Mesenchymal stem cell (in vitro differentiated cells and primary cell): ENCODE data around the gene TP53BP2.
A peak's percentile ranks its signal among the peaks of the same experiment; 100 is the strongest.

ENCODE experiments used
- DNase-seq: peaks from one replicate; pipeline ENCODE4 v3.0.0-alpha.2; 2013
- H2AFZ ChIP-seq: one replicate; pipeline ENCODE4 v1.6.1; 2013; ENCODE audit warnings: low read depth, mild to moderate bottlenecking, control low read depth, inconsistent platforms, low read length, moderate library complexity
- H2AK5ac ChIP-seq: 2 replicates; pipeline ENCODE4 v1.6.1; 2013; ENCODE audit warnings: low read length, moderate library complexity, mild to moderate bottlenecking, inconsistent platforms; ENCODE audit not compliant: severe bottlenecking
- H2BK120ac ChIP-seq: one replicate; pipeline ENCODE4 v1.6.1; 2013; ENCODE audit warnings: low read depth, mild to moderate bottlenecking, inconsistent platforms, low read length, moderate library complexity
- H2BK12ac ChIP-seq, 2 experiments: one replicate each; pipeline ENCODE4 v1.6.1; 2013; ENCODE audit warnings: inconsistent platforms in 2 of 2, low read length in 2 of 2, mild to moderate bottlenecking in 2 of 2, moderate library complexity in 2 of 2, control low read depth in 1 of 2
- H2BK15ac ChIP-seq: one replicate; pipeline ENCODE4 v1.6.1; 2013; ENCODE audit warnings: mild to moderate bottlenecking, low read depth, inconsistent platforms; ENCODE audit not compliant: poor library complexity, severe bottlenecking
- H2BK5ac ChIP-seq: 2 replicates; pipeline ENCODE4 v1.6.1; 2013; ENCODE audit warnings: low read depth, mild to moderate bottlenecking, low read length, control low read depth, inconsistent platforms; ENCODE audit not compliant: poor library complexity, severe bottlenecking
- H3K14ac ChIP-seq, 2 experiments: one replicate each; pipeline ENCODE4 v1.6.1; 2013; ENCODE audit warnings: inconsistent platforms in 2 of 2, low read length in 2 of 2, control low read depth in 1 of 2, mild to moderate bottlenecking in 1 of 2, moderate library complexity in 1 of 2
- H3K18ac ChIP-seq, 2 experiments: one replicate each; pipeline ENCODE4 v1.6.1; 2013; ENCODE audit warnings: inconsistent platforms in 2 of 2, low read length in 2 of 2, control low read depth in 1 of 2, low read depth in 1 of 2, mild to moderate bottlenecking in 1 of 2
- H3K23ac ChIP-seq, 2 experiments: one replicate each; pipeline ENCODE4 v1.6.1; 2013; ENCODE audit warnings: inconsistent platforms in 2 of 2, low read length in 2 of 2, mild to moderate bottlenecking in 2 of 2, moderate library complexity in 2 of 2, control low read depth in 1 of 2
- H3K27ac ChIP-seq: 2 replicates; pipeline ENCODE4 v1.5.1; 2013; ENCODE audit warnings: mild to moderate bottlenecking, moderate library complexity, low read length, control low read depth, inconsistent platforms; ENCODE audit not compliant: poor library complexity, severe bottlenecking
- H3K27me3 ChIP-seq, 2 experiments: 2 replicates each; pipeline versions ENCODE4 v1.6.1 to v1.7.0; 2013; ENCODE audit warnings: low read length in 2 of 2, mild to moderate bottlenecking in 2 of 2, moderate library complexity in 2 of 2, control low read depth in 1 of 2, inconsistent platforms in 1 of 2; ENCODE audit not compliant: control insufficient read depth in 1 of 2, insufficient read depth in 1 of 2
- H3K36me3 ChIP-seq, 2 experiments: 2 replicates each; pipeline versions ENCODE4 v1.6.1 to v1.7.0; 2013; ENCODE audit warnings: low read length in 2 of 2, control low read depth in 1 of 2, inconsistent platforms in 1 of 2, low read depth in 1 of 2, mild to moderate bottlenecking in 1 of 2; ENCODE audit not compliant: insufficient read depth in 2 of 2, control insufficient read depth in 1 of 2
- H3K4ac ChIP-seq, 2 experiments: one replicate each; pipeline ENCODE4 v1.6.1; 2013; ENCODE audit warnings: inconsistent platforms in 2 of 2, low read length in 2 of 2, mild to moderate bottlenecking in 2 of 2, moderate library complexity in 2 of 2, control low read depth in 1 of 2, low read depth in 1 of 2
- H3K4me1 ChIP-seq: 2 replicates; pipeline ENCODE4 v1.6.1; 2013; ENCODE audit warnings: low read depth, low read length, control low read depth; ENCODE audit not compliant: control insufficient read depth, insufficient read depth
- H3K4me2 ChIP-seq: 2 replicates; pipeline ENCODE4 v1.6.1; 2013; ENCODE audit warnings: low read length, mild to moderate bottlenecking, inconsistent platforms; ENCODE audit not compliant: poor library complexity, severe bottlenecking
- H3K4me3 ChIP-seq, 2 experiments: 2 replicates each; pipeline versions ENCODE4 v1.5.1 to v1.7.0; 2013; ENCODE audit warnings: low read length in 2 of 2, mild to moderate bottlenecking in 2 of 2, control low read depth in 1 of 2, low read depth in 1 of 2; ENCODE audit not compliant: insufficient read depth in 1 of 2
- H3K79me1 ChIP-seq: replicated peaks from 2 replicates; pipeline ENCODE4 v1.6.1; 2013; ENCODE audit warnings: mild to moderate bottlenecking, control low read depth, low read length, inconsistent platforms; ENCODE audit not compliant: poor library complexity, severe bottlenecking
- H3K9ac ChIP-seq: 2 replicates; pipeline ENCODE4 v1.7.0; 2013; ENCODE audit warnings: mild to moderate bottlenecking, low read length, moderate library complexity
- H3K9me3 ChIP-seq: 2 replicates; pipeline ENCODE4 v1.7.0; 2013; ENCODE audit warnings: mild to moderate bottlenecking, low read length; ENCODE audit not compliant: control insufficient read depth
- H4K8ac ChIP-seq: one replicate; pipeline ENCODE4 v1.6.1; 2013; ENCODE audit warnings: inconsistent platforms, mild to moderate bottlenecking, low read length, moderate library complexity
- H4K91ac ChIP-seq: one replicate; pipeline ENCODE4 v1.6.1; 2013; ENCODE audit warnings: mild to moderate bottlenecking, low read length, inconsistent platforms
- WGBS: methylation state at CpG from one replicate; pipeline ENCODE4 v1.1.7; 2013; ENCODE audit warnings: mixed read lengths; 5-methylcytosine and 5-hydroxymethylcytosine counted together

The TP53BP2 gene

DNA sequence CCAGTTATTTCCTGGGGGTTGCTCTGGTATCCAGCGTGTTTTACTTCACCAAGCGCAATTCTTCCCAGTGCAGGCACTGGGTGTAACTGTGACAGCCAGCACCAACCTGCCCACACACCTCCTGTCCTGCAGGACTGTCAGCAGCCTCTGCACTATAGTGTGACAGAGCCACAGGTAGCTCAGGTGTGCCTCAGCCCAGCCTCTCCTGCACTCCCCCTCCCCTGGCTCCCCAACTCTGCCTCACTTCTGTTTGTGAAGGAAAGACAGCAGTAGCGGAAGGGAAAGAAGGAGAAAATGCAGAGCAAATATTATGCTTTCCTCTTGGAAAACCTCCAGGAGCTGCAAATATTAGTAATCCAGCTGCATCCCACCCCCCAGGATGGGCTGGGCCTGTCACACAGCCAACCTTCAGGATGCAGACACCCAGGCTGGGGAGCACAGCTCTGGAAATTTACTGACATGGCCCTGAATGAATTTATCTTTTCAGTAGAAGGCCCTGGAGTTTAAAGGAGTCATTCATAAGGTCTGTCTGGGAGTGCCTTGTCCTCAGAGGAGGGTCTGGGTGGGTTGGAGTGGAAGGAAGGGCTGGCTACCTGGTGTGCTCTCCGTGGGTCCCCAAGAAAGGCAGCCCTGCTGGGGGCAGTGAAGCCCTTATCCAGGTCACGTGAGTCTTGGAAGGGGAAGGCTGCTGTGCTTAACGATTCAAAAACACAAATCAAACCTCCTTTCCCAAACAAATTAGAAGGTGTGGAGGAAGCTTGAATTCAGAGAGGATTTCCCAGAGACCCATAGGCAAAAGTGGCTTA is 112.6 kb downstream of the TP53BP2 start:
- Histone ChIP-seq H3K79me1 (no peaks in the 10 kb centered on the region), H3K4me1 (peaks cover 43% of the 10 kb centered on the region), H2BK12ac (peak overlapping the region; percentile 14 to 82), H3K27ac (peak overlapping the region; percentile 78), H3K9me3 (no peaks in the 10 kb centered on the region), H3K9ac (peak overlapping the region; percentile 47), H2AK5ac (peak overlapping the region; percentile 14), H3K18ac (peak overlapping the region; percentile 52 to 85), H2BK5ac (peak overlapping the region; percentile 32), H3K36me3 (peaks cover 30 to 42% of the 10 kb centered on the region in 2 experiments), H2AFZ (no peak overlapping the region), H3K4me3 (no peak overlapping the region), H2BK15ac (no peak overlapping the region), H4K8ac (peak overlapping the region; percentile 59), H3K27me3 (no peaks in the 10 kb centered on the region), H3K14ac (no peak overlapping the region), H3K4me2 (peak overlapping the region; percentile 17), H4K91ac (peak overlapping the region; percentile 58), H3K23ac (no peak overlapping the region), H2BK120ac (no peak overlapping the region), H3K4ac (peak overlapping the region in 1 of 2 experiments; percentile 77)
- no peak for DNase-seq
- whole genome bisulfite sequencing, result 54% methylated on average over 3 of the region's 6 CpGs

- H3K4ac ChIP-seq, result peak overlapping the region; percentile 55 to 76
- peak overlapping the region; percentile 60 for H2BK15ac ChIP-seq
- H3K14ac ChIP-seq, result peak overlapping the region in 1 of 2 experiments; percentile 88
- peak overlapping the region; percentile 91 for H2AK5ac ChIP-seq
- WGBS, result 45% methylated on average over 13 of the region's 13 CpGs
- peak overlapping the region; percentile 71 to 90 for H3K18ac ChIP-seq
- peak overlapping the region; percentile 51 to 81 for H2BK12ac ChIP-seq
- peaks cover 48% of the 10 kb centered on the region for H3K4me1 ChIP-seq
- no peak overlapping the region for H2AFZ ChIP-seq
- peak overlapping the region; percentile 29 for H2BK120ac ChIP-seq
- H3K4me2 ChIP-seq, result no peak overlapping the region
- H3K23ac ChIP-seq, result no peak overlapping the region
- peak overlapping the region; percentile 85 for H3K9ac ChIP-seq
- peak overlapping the region; percentile 54 for H2BK5ac ChIP-seq
- DNase-seq, result peak; percentile 88
- no peaks in the 10 kb centered on the region for H3K9me3 ChIP-seq
- peak overlapping the region; percentile 45 for H4K8ac ChIP-seq
- peaks cover 28 to 36% of the 10 kb centered on the region in 2 experiments for H3K36me3 ChIP-seq
- H3K4me3 ChIP-seq, result peak overlapping the region in 1 of 2 experiments; percentile 46
- no peaks in the 10 kb centered on the region for H3K27me3 ChIP-seq
- H3K27ac ChIP-seq, result peak overlapping the region; percentile 82
- peak overlapping the region; percentile 97 for H4K91ac ChIP-seq
- H3K79me1 ChIP-seq, result no peaks in the 10 kb centered on the region
These were observed 114.5 kb downstream of the TP53BP2 start for GRCh38 chr1:223731133-223731770.

DNA sequence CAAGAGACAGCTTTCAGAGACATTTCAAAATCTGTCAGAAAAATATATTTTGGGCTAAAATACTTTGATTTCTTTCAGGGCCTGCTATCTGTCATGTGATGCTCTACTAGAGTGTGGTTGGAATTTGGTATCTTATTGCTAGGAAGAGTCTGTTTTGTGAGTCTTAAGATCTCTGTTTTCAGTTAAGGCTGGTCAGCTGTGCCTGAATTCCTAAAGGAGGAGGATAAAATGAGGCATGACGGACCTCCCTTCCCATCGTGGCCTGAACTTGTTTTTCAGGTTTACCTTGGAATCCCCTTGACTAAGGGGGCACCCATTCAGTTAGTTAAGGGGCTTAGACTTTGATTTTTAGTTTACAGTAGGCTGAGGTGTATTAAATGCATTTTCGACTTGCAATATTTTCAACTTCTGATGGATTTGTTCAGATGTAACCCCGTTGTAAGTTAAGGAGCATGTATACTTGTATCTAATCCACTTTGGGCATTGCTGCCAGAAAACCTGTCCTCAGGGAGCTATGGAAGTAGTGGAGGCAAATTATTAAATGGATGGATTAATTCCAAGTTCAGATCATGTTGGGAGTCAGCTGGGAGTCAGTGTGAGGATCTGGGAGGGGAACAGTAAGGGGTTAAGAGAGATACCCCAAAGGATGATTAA is 115.1 kb downstream of the TP53BP2 start:
- peak overlapping the region; percentile 85 for H3K9ac ChIP-seq
- no peak overlapping the region for H3K23ac ChIP-seq
- H3K36me3 ChIP-seq, result peaks cover 22 to 36% of the 10 kb centered on the region in 2 experiments
- peak overlapping the region; percentile 50 for H2AK5ac ChIP-seq
- H2BK15ac ChIP-seq, result no peak overlapping the region
- peaks cover 47% of the 10 kb centered on the region for H3K4me1 ChIP-seq
- H3K9me3 ChIP-seq, result no peaks in the 10 kb centered on the region
- peak overlapping the region; percentile 36 for H2BK5ac ChIP-seq
- H2BK120ac ChIP-seq, result no peak overlapping the region
- H3K4me2 ChIP-seq, result no peak overlapping the region
- H2BK12ac ChIP-seq, result peak overlapping the region in 1 of 2 experiments; percentile 18
- peak overlapping the region; percentile 82 for H3K27ac ChIP-seq
- DNase-seq, result no peak
- H3K14ac ChIP-seq, result no peak overlapping the region
- H3K27me3 ChIP-seq, result no peaks in the 10 kb centered on the region
- WGBS, result 49% methylated on average over 4 of the region's 4 CpGs
- H4K91ac ChIP-seq, result no peak overlapping the region
- H3K79me1 ChIP-seq, result no peaks in the 10 kb centered on the region
- no peak overlapping the region for H2AFZ ChIP-seq
- H3K18ac ChIP-seq, result peak overlapping the region in 1 of 2 experiments; percentile 37
- H3K4me3 ChIP-seq, result peak overlapping the region in 1 of 2 experiments; percentile 31
- H4K8ac ChIP-seq, result no peak overlapping the region
- H3K4ac ChIP-seq, result peak overlapping the region in 1 of 2 experiments; percentile 42

GRCh38 chr1:223729906-223730305 is 115.8 kb downstream of the TP53BP2 start:
- Histone ChIP-seq H3K4me3 (no peak overlapping the region), H3K36me3 (peaks cover 26 to 41% of the 10 kb centered on the region in 2 experiments), H3K9me3 (no peaks in the 10 kb centered on the region), H3K27me3 (no peaks in the 10 kb centered on the region), H2BK12ac (no peak overlapping the region), H3K4ac (no peak overlapping the region), H3K23ac (no peak overlapping the region), H4K91ac (no peak overlapping the region), H2BK120ac (no peak overlapping the region), H3K14ac (no peak overlapping the region), H2BK15ac (no peak overlapping the region), H3K18ac (no peak overlapping the region), H2AK5ac (no peak overlapping the region), H2BK5ac (no peak overlapping the region), H3K27ac (peak overlapping the region; percentile 82), H3K9ac (peak overlapping the region; percentile 85), H3K4me2 (no peak overlapping the region), H4K8ac (no peak overlapping the region), H2AFZ (no peak overlapping the region), H3K4me1 (peaks cover 46% of the 10 kb centered on the region), H3K79me1 (no peaks in the 10 kb centered on the region)
- WGBS, result 100% methylated on average over 1 of the region's 4 CpGs
- no peak for DNase-seq
